RWPE1 (cell line): ENCODE measurements around the gene C1D.

Experiments
- CTCF ChIA-PET: fragments of 350-600 bp; sonication (Branson Sonifier 250); formaldehyde crosslinking; extraction: SDS; loops from one replicate; lab custom pipeline; 2021; lab: Yijun Ruan, JAX
- POLR2A ChIA-PET: fragments of 400-600 bp; formaldehyde crosslinking; extraction: SDS; loops from one replicate; lab custom pipeline; 2020; ENCODE audit warnings: antibody characterized with exemption; ENCODE audit not compliant: low non-redundant PET; lab: Yijun Ruan, JAX
- DNase-seq: peaks from one replicate; pipeline ENCODE4 v3.0.0; 2012; ENCODE audit warnings: low spot score
- H3K27ac ChIP-seq: fragments of 450-650 bp; 2 replicates; pipeline ENCODE4 v1.5.1; 2017
- TF ChIP-seq, protein P1 (sequence below): fragments of 450-650 bp; conservative IDR thresholded peaks from 2 replicates; pipeline ENCODE4 v1.5.1; 2017; ENCODE audit warnings: low read depth, mild to moderate bottlenecking

C1D gene

GRCh38 chr2:68103030-68103708, 40.4 kb upstream of the C1D start:
- ChIA-PET POLR2A (no interaction called here), CTCF (interaction anchor here (0.7 kb wide), 1 partner anchor 150 kb away, joined by 5 read pairs; no protein-coding TSS in a partner anchor)
- TF ChIP-seq, protein P1, sequence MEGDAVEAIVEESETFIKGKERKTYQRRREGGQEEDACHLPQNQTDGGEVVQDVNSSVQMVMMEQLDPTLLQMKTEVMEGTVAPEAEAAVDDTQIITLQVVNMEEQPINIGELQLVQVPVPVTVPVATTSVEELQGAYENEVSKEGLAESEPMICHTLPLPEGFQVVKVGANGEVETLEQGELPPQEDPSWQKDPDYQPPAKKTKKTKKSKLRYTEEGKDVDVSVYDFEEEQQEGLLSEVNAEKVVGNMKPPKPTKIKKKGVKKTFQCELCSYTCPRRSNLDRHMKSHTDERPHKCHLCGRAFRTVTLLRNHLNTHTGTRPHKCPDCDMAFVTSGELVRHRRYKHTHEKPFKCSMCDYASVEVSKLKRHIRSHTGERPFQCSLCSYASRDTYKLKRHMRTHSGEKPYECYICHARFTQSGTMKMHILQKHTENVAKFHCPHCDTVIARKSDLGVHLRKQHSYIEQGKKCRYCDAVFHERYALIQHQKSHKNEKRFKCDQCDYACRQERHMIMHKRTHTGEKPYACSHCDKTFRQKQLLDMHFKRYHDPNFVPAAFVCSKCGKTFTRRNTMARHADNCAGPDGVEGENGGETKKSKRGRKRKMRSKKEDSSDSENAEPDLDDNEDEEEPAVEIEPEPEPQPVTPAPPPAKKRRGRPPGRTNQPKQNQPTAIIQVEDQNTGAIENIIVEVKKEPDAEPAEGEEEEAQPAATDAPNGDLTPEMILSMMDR = no peak
- no peak overlapping the region for H3K27ac ChIP-seq
- DNase-seq = no peak

DNA sequence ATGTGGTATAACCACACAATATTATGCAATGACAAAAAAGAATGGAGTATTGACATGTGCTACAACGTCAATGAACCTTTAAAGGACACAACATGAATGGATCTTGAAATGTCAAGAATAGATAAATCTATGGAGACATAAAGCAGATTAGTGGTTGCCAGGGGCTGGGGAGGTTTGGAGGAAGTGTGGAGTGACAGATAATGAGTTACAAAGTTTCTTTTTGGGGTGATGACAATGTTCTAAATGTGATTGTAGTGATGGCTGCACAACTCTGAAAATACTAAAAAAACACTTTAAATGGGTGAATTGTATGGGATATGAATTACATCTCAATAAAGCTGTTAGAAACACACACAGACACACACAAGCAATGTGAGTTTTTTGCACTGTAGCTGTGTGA, 37.4 kb upstream of the C1D start:
- CTCF ChIA-PET = no interaction called here
- TF ChIP-seq, protein P1 = no peak
- POLR2A ChIA-PET = no interaction called here
- no peak overlapping the region for H3K27ac ChIP-seq
- no peak for DNase-seq

- no peak for DNase-seq
- CTCF ChIA-PET = no interaction called here
Measured at GRCh38 chr2:68099260-68099659, 36.5 kb upstream of the C1D start.

DNA sequence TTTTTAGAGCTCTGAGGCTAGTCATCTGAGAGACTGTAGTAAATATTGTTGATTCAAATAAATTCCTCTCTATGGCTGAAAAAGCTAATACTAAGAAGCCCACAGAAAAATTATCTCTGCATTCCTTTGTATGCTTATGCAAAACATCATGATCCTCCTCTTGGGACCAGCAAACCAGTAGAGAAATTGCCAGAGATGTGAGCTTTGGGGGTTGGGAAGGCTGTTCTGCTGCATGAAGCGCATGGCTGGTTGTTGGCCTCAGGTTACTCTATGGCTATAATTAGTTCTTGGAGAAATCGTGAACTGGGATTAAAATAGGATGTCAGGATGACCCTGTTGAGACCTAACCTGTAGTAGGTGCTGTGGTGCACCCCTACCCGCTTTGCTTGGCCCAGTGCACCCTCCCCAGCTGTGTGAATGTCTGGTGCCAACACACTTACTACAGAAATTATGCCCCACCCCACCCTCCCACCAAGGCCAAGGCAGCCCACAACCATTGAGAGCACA, 35.5 kb upstream of the C1D start:
- TF ChIP-seq, protein P1 = no peak
- POLR2A ChIA-PET = no interaction called here
- H3K27ac ChIP-seq = no peak overlapping the region
- no peak for DNase-seq
- CTCF ChIA-PET = no interaction called here

More at GRCh38 chr2:68099260-68099659, 36.5 kb upstream of the C1D start:
- H3K27ac ChIP-seq = no peak overlapping the region
- POLR2A ChIA-PET = no interaction called here
- TF ChIP-seq, protein P1 = no peak

DNA sequence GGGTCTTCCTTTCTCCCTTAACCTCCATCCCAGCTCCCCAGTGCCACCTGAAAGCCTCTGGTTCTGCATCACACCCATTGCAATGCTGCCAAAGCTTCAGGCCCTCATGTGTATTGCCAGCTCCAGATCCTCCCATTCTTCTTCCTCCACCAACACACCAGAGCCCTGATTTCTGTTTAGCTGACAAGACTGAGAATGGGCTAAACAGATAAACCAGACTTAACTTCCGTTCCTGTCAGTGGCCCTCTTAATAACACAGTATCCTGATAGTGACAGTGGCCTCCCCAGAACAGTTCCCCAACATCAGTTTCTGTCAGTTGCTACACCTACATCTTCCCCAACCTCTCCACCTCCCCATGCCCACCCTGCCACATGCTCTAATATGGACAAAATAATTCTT, 31.3 kb upstream of the C1D start:
- TF ChIP-seq, protein P1 = no peak
- CTCF ChIA-PET = no interaction called here
- H3K27ac ChIP-seq = no peak overlapping the region
- no peak for DNase-seq
- POLR2A ChIA-PET = no interaction called here

DNA sequence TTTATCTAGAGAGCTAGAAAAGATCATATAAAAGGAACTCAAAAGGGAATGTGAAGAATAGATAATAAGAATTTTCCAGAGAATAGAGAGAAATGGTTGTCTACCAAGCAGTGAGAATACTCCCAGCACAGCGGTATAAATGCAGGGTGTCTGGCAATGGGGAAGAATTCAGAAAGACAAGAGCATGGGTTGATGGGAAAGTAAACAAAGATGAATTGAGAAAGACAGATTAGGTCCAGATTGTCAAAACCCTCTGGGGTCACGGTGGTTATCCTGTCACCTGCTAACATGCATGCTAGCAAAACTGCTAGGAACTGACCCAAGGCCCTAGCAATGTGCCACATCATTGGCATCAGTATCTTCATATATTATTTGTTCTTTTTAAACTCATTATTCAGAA, 30.8 kb upstream of the C1D start:
- CTCF ChIA-PET = no interaction called here
- DNase-seq = no peak
- no peak overlapping the region for H3K27ac ChIP-seq
- POLR2A ChIA-PET = no interaction called here
- TF ChIP-seq, protein P1 = no peak
